Naive thymus-derived CD8-positive, alpha-beta T cell (primary cell): ENCODE results near the gene ITGA1. TPM values are rescaled to one million over a fixed set of nuclear protein-coding genes. Genes with fewer than 3 reads are reported as not detected.

Experiments used
- ATAC-seq, 2 donors: fragments of 150-1000 bp; cut with Tn5 transposase in 1 of 2; sonication (Bioruptor Pico), chemical (Tn5 transposase) in 1 of 2; 1 replicate in 1 of 2; 2 replicates in 1 of 2; pipeline ENCODE4 v1.10.0; 2021; ENCODE audit warnings: mild to moderate bottlenecking in 2 of 2, moderate library complexity in 2 of 2
- POLR2A ChIA-PET: fragments of 350-600 bp; sonication (Branson Sonifier 250); formaldehyde crosslinking; loops from one replicate; lab custom pipeline; 2021; ENCODE audit warnings: antibody characterized with exemption; lab: Charles Lee
- DNase-seq, 10 donors: peaks; one replicate each; pipeline versions ENCODE4 v3.0.0 to v3.0.0-alpha.2; 2020 to 2022
- H3K27ac Mint-ChIP-seq, 10 donors: one replicate each; pipeline ENCODE4 v1.8.0; 2020 to 2022; ENCODE audit warnings: mild to moderate bottlenecking in 10 of 10, mixed read lengths in 10 of 10, moderate library complexity in 4 of 10, inconsistent platforms in 1 of 10
- H3K27me3 Mint-ChIP-seq, 5 donors: one replicate each; pipeline ENCODE4 v1.8.0; 2021 to 2022; ENCODE audit warnings: mixed read lengths in 5 of 5
- H3K36me3 Mint-ChIP-seq, 3 donors: one replicate each; pipeline ENCODE4 v1.8.0; 2020 to 2022; ENCODE audit warnings: mixed read lengths in 3 of 3, mild to moderate bottlenecking in 2 of 3, inconsistent platforms in 1 of 3
- H3K4me1 Mint-ChIP-seq, 4 donors: one replicate each; pipeline ENCODE4 v1.8.0; 2021 to 2022; ENCODE audit warnings: mixed read lengths in 4 of 4
- H3K4me3 Mint-ChIP-seq, 10 donors: one replicate each; pipeline ENCODE4 v1.8.0; 2020 to 2022; ENCODE audit warnings: mild to moderate bottlenecking in 10 of 10, mixed read lengths in 10 of 10, moderate library complexity in 6 of 10, inconsistent platforms in 1 of 10
- H3K9me3 Mint-ChIP-seq, 9 donors: one replicate each; pipeline ENCODE4 v1.8.0; 2020 to 2022; ENCODE audit warnings: mixed read lengths in 9 of 9, mild to moderate bottlenecking in 3 of 9, inconsistent platforms in 1 of 9, moderate library complexity in 1 of 9
- polyA plus RNA-seq, 3 donors: library from polyadenylated mRNA; unstranded; fragments of 300-500 nt; fragmentation: Illumina TruSeq; gene quantifications; one replicate each; pipeline ENCODE4 v1.2.3, GENCODE V29; 2021
- total RNA-seq, 8 experiments: library from RNA in 2 of 8; stranded (reverse) in 2 of 8; gene quantifications; one replicate each; pipeline ENCODE4 v1.2.3 and lab custom pipeline; 2021 to 2026

Gene ITGA1
- total and polyA plus RNA-seq, 5 experiments from 2014 or later: 0.27 to 4.6 (median 1.1) TPM

- POLR2A ChIA-PET: no interaction called here
- Mint-ChIP-seq H3K4me1 (peaks cover 0 to 5% (median 0%) of the 10 kb centered on the region in 4 donors), H3K27ac (no peak overlapping the region), H3K27me3 (peaks cover 0 to 10% (median 4%) of the 10 kb centered on the region in 5 donors), H3K9me3 (no peaks in the 10 kb centered on the region), H3K36me3 (no peaks in the 10 kb centered on the region), H3K4me3 (no peak overlapping the region)
- ATAC-seq (no peak), DNase-seq (no peak)
Observed at GRCh38 chr5:52928689-52929088, 141.0 kb downstream of the ITGA1 start.

GRCh38 chr5:52938226-52938625 lies 150.5 kb downstream of the ITGA1 start:
- no peak overlapping the region for H3K4me3 Mint-ChIP-seq
- POLR2A ChIA-PET: no interaction called here
- no peak overlapping the region for H3K27ac Mint-ChIP-seq
- peaks cover 0 to 3% (median 0%) of the 10 kb centered on the region in 4 donors for H3K4me1 Mint-ChIP-seq
- no peaks in the 10 kb centered on the region for H3K9me3 Mint-ChIP-seq
- no peaks in the 10 kb centered on the region for H3K36me3 Mint-ChIP-seq
- H3K27me3 Mint-ChIP-seq: peaks cover 0 to 4% (median 0%) of the 10 kb centered on the region in 5 donors
- ATAC-seq: no peak
- no peak for DNase-seq

- H3K4me3 Mint-ChIP-seq: no peak overlapping the region
Observed at GRCh38 chr5:52943285-52943684, 155.6 kb downstream of the ITGA1 start.

GRCh38 chr5:52943808-52944207 lies 156.1 kb downstream of the ITGA1 start:
- no peaks in the 10 kb centered on the region for H3K36me3 Mint-ChIP-seq
- POLR2A ChIA-PET: no interaction called here
- H3K27ac Mint-ChIP-seq: no peak overlapping the region
- peaks cover 0 to 1% (median 0%) of the 10 kb centered on the region in 5 donors for H3K27me3 Mint-ChIP-seq
- DNase-seq (no peak), ATAC-seq (no peak)
- H3K9me3 Mint-ChIP-seq: no peaks in the 10 kb centered on the region
- no peak overlapping the region for H3K4me3 Mint-ChIP-seq
- H3K4me1 Mint-ChIP-seq: peaks cover 5 to 20% (median 10%) of the 10 kb centered on the region in 4 donors

More at GRCh38 chr5:52943285-52943684, 155.6 kb downstream of the ITGA1 start:
- peaks cover 0 to 1% (median 0%) of the 10 kb centered on the region in 5 donors for H3K27me3 Mint-ChIP-seq
- POLR2A ChIA-PET: no interaction called here
- DNase-seq: no peak
- H3K27ac Mint-ChIP-seq: peak overlapping the region in 1 of 10 donors; percentile 12
- no peaks in the 10 kb centered on the region for H3K36me3 Mint-ChIP-seq
- ATAC-seq: no peak
- peaks cover 1 to 16% (median 5%) of the 10 kb centered on the region in 4 donors for H3K4me1 Mint-ChIP-seq
- no peaks in the 10 kb centered on the region for H3K9me3 Mint-ChIP-seq

- DNase-seq: no peak
Observed at GRCh38 chr5:52945040-52945439, 157.3 kb downstream of the ITGA1 start.

GRCh38 chr5:52947208-52947607 lies 159.5 kb downstream of the ITGA1 start:
- Mint-ChIP-seq H3K9me3 (no peaks in the 10 kb centered on the region), H3K4me3 (no peak overlapping the region), H3K4me1 (peaks cover 5 to 22% (median 10%) of the 10 kb centered on the region in 4 donors), H3K27me3 (no peaks in the 10 kb centered on the region), H3K36me3 (peaks cover 0 to 2% (median 0%) of the 10 kb centered on the region in 3 donors), H3K27ac (no peak overlapping the region)
- ATAC-seq: no peak
- POLR2A ChIA-PET: no interaction called here
- no peak for DNase-seq

More at GRCh38 chr5:52945040-52945439, 157.3 kb downstream of the ITGA1 start:
- H3K36me3 Mint-ChIP-seq: no peaks in the 10 kb centered on the region
- POLR2A ChIA-PET: interaction anchor here (0.6 kb wide), 1 partner anchor 10 kb away, joined by 5 read pairs; no protein-coding TSS in a partner anchor
- peaks cover 0 to 1% (median 0%) of the 10 kb centered on the region in 5 donors for H3K27me3 Mint-ChIP-seq
- no peak for ATAC-seq
- H3K4me3 Mint-ChIP-seq: peak overlapping the region; percentile 52 to 82 (median 68)
- peaks cover 5 to 22% (median 10%) of the 10 kb centered on the region in 4 donors for H3K4me1 Mint-ChIP-seq
- peak overlapping the region in 7 of 10 donors; percentile 4 to 89 (median 45) for H3K27ac Mint-ChIP-seq
- no peaks in the 10 kb centered on the region for H3K9me3 Mint-ChIP-seq

- H3K9me3 Mint-ChIP-seq: no peaks in the 10 kb centered on the region
- POLR2A ChIA-PET: no interaction called here
- DNase-seq (no peak), ATAC-seq (no peak)
- no peak overlapping the region for H3K4me3 Mint-ChIP-seq
- H3K27ac Mint-ChIP-seq: no peak overlapping the region
- H3K27me3 Mint-ChIP-seq: no peaks in the 10 kb centered on the region
- H3K36me3 Mint-ChIP-seq: peaks cover 0 to 2% (median 0%) of the 10 kb centered on the region in 3 donors
- H3K4me1 Mint-ChIP-seq: peaks cover 5 to 22% (median 10%) of the 10 kb centered on the region in 4 donors
Observed at GRCh38 chr5:52947851-52948250, 160.1 kb downstream of the ITGA1 start.

- Mint-ChIP-seq H3K4me3 (no peak overlapping the region), H3K9me3 (no peaks in the 10 kb centered on the region), H3K36me3 (peaks cover 0 to 2% (median 0%) of the 10 kb centered on the region in 3 donors), H3K4me1 (peaks cover 4 to 22% (median 10%) of the 10 kb centered on the region in 4 donors), H3K27ac (peak overlapping the region in 3 of 10 donors; percentile 1 to 6 (median 3)), H3K27me3 (no peaks in the 10 kb centered on the region)
- POLR2A ChIA-PET: interaction anchor here (0.9 kb wide), 1 partner anchor 161 kb away, joined by 3 read pairs; the partner anchor contains the start of gene MOCS2
- peak; percentile 98 to 99 for ATAC-seq
- DNase-seq: peak; percentile 10 to 74 (median 59)
Observed at GRCh38 chr5:52948418-52949076, 160.8 kb downstream of the ITGA1 start.

- H3K4me1 Mint-ChIP-seq: peaks cover 4 to 14% (median 7%) of the 10 kb centered on the region in 4 donors
- ATAC-seq (no peak), DNase-seq (no peak)
- H3K27ac Mint-ChIP-seq: no peak overlapping the region
- H3K9me3 Mint-ChIP-seq: no peaks in the 10 kb centered on the region
- H3K27me3 Mint-ChIP-seq: no peaks in the 10 kb centered on the region
- peaks cover 0 to 2% (median 0%) of the 10 kb centered on the region in 3 donors for H3K36me3 Mint-ChIP-seq
- no peak overlapping the region for H3K4me3 Mint-ChIP-seq
- POLR2A ChIA-PET: no interaction called here
Observed at GRCh38 chr5:52950686-52951085, 163.0 kb downstream of the ITGA1 start.

GRCh38 chr5:52952483-52952882 lies 164.8 kb downstream of the ITGA1 start:
- H3K4me1 Mint-ChIP-seq: peaks cover 4 to 8% (median 6%) of the 10 kb centered on the region in 4 donors
- ATAC-seq (no peak), DNase-seq (no peak)
- no peaks in the 10 kb centered on the region for H3K9me3 Mint-ChIP-seq
- H3K36me3 Mint-ChIP-seq: peaks cover 0 to 2% (median 0%) of the 10 kb centered on the region in 3 donors
- no peak overlapping the region for H3K4me3 Mint-ChIP-seq
- no peak overlapping the region for H3K27ac Mint-ChIP-seq
- H3K27me3 Mint-ChIP-seq: no peaks in the 10 kb centered on the region
- POLR2A ChIA-PET: no interaction called here

GRCh38 chr5:52956014-52956413 lies 168.3 kb downstream of the ITGA1 start:
- Mint-ChIP-seq H3K4me1 (no peaks in the 10 kb centered on the region), H3K36me3 (peaks cover 0 to 4% (median 0%) of the 10 kb centered on the region in 3 donors), H3K9me3 (peaks cover 0 to 5% (median 0%) of the 10 kb centered on the region in 9 donors), H3K27ac (no peak overlapping the region), H3K4me3 (no peak overlapping the region), H3K27me3 (peaks cover 0 to 4% (median 0%) of the 10 kb centered on the region in 5 donors)
- DNase-seq (no peak), ATAC-seq (no peak)
- POLR2A ChIA-PET: no interaction called here

- DNase-seq: no peak
- POLR2A ChIA-PET: no interaction called here
- no peak for ATAC-seq
- Mint-ChIP-seq H3K9me3 (peaks cover 0 to 6% (median 0%) of the 10 kb centered on the region in 9 donors), H3K27me3 (peaks cover 0 to 4% (median 2%) of the 10 kb centered on the region in 5 donors), H3K4me3 (no peak overlapping the region), H3K4me1 (no peaks in the 10 kb centered on the region), H3K27ac (peak overlapping the region in 1 of 10 donors; percentile 10), H3K36me3 (peaks cover 0 to 2% (median 0%) of the 10 kb centered on the region in 3 donors)
Observed at GRCh38 chr5:52956915-52957747, 169.4 kb downstream of the ITGA1 start.
